Measurements from ENCODE around the gene ANKRD13D.
A peak's percentile ranks its signal among the peaks of the same experiment; 100 is the strongest.

Gene ANKRD13D

DNA sequence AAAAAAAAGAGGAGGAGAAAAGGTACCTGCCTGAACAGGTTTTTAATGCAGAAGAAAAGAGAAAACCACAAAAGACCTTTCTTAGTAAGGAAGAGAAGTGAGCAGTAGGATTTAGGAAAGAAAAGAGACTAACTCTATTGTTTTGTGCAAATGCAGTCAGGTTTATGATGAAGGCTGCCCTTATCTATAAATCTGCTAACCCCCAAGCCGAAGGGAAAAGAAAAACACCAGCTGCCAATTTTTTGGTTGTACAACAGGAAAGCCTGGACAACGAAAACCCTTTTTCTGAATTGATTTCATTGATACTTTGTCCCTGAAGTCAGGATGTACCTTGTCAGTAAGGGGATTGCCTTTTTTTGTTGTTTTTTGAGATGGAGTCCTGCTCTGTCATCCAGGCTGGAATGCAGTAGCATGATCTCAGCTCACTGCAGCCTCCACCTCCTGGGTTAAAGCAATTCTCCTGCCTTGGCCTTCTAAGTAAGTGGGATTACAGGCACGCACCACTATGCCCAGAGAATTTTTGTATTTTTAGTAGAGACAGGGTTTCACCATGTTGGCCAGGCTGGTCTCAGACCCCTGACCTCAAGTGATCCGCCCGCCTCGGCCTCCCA is 43.1 kb downstream of the ANKRD13D start:
- DNase-seq = no peak

DNA sequence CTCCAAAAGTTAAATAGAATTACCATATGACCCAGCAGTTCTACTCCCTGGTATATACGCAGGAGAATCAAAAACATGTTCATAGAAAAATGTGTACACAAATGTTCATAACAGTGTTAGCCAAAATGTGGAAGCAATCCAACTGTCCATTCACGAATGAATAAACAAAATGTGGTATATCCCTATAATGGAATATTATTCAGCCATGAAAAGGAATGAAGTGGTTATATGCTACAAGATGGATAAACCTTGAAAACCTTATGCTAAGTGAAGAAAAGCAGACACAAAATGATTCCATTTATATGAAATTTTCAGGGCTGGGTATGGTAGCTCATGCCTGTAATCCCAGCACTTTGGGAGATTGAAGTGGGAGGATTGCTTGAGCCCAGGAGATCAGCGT is 48.2 kb downstream of the ANKRD13D start:
- DNase-seq = no peak

DNA sequence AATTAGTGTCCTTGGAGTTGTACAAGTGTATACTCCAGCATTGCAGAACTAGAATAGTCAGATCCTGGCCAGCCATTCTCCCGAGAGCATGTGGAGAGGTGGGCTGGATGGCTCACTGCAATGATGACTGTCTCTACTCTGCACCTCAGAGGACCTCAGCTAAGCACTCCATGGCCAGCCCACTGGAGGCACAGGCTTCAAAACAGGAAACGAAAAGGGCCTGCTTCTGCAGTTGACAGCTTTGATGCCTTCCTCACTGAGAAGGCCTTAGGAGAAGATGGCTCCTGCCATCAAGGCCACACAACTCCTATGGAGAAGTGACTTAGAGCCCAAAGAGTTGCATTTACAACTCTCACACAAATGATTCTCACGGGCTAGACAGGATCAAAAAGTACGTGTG is 55.2 kb downstream of the ANKRD13D start:
- DNase-seq = no peak

DNA sequence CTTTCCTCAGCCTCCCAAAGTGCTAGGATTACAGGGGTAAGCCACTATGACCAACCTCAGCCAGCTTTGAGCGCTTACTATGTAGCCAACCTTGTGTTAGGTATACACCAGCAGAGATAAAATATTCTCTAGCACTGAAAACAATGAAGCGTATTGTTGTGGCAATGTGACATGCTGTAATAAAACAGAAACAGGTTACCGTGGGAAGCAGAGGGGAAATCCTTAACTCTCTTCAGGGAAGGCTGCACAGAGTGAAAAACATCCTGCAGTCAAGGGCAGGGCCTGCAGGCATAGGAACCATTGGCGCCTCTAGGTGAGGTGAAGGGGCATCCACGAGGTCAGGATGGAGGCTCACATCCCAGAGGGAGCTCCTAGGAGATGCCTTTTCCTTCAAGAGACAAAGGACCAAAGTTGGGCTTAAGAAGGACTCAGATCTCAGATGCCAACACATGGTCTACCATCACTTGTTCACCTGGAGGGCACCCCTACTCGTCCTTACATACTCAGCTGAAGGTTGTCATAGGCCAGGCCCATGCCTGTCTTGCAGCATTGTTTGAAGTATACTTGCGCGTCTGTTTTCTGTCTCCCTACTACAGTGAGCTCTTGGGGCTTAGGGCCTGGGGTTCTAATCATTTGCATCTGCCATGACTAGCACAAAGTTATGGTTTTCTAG is 56.3 kb downstream of the ANKRD13D start:
- DNase-seq = no peak

DNA sequence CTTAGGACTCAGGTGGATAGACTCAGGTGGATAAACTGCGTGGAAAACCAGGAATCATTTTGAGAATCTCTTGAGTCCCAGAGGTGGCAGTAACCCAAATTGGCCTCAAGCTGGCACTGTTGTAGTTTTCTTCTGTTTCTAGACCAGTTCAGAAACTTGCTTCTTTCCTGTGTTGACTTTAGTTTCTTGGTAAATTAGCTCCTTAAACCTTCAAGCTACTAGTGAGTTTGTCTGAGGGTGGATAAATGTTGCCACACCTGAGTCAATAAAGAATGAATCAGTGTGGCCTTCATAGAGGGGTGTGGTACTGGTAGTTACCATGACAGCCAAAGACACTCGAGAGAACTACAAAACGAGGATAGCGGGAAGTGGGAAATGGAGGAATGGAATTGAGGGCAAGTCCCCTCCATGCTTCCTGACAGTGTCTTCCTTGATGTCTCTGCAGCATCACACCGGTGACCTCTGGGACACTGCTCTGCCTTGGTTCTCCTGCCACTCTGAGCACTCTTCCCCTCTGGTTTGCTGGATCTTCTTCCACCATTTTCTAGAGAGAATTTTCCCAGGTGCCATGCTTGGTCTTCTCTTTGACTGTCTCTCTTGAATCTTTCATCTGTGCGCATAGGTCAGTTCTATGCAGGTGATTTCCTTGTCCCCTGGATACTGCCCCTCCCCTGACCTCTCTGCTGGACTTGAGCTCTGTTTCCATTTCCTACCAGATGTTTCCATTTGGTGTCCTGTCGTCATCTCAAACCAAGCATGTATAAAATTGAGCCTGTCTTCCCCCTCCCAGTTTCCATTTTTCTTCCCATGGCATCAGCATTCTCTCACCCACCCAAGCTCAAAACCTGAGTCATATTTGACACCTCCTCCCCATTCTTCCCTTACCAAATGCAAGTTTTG is 57.1 kb downstream of the ANKRD13D start:
- no peak for DNase-seq

DNA sequence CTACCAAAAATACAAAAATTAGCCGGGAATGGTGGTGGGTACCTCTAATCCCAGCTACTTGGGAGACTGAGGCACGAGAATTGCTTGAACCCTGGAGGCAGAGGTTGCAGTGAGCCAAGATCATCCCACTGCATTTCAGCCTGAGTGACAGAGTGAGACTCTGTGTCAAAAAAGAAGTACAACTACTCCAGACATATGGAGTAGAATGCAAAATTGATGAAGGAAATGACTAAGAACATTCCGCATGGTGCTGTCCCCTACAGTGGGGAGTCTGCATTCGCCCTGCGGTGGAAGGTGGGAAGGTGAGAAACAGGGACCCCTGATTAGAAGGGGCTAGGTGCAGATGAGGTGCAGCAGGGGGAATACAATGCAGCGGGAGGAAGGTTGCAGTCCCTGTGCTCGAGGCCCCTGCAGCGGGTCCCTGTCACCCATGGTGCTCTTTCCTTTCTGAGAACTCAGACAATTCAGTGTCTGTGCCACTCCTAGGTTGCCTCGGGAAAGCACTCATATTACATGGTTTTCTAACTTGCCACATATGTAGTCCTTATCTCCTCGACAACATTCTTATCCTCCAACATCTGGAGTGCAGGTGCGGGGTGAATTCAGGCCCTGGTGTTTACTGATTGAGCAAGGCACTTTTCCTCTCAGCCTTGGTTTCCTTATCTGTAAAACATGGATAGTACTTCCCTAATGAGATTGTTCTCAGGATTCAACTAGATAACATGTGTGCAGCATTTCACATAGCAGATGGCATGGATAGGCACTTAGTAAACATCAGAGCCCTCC is 59.1 kb downstream of the ANKRD13D start:
- DNase-seq = no peak

DNA sequence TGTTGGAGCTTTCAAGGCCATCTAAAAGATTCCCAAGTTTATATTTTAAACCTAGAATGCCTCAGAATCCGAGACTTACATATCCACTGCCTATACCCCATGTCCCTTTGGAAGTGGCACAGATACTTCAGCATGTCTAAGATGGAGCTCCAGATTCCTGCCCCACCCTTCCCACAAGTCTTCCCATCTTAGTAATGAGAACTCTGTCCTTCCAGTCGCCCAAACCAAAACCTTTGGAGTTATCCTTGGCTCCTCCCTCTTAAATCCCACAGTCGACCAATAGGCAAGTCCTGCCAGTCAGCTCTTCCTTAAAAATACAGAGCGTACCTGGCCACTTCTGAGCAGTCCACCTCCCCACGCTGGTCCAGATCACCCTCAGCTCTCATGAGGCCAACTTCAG is 59.9 kb downstream of the ANKRD13D start:
- DNase-seq = no peak

DNA sequence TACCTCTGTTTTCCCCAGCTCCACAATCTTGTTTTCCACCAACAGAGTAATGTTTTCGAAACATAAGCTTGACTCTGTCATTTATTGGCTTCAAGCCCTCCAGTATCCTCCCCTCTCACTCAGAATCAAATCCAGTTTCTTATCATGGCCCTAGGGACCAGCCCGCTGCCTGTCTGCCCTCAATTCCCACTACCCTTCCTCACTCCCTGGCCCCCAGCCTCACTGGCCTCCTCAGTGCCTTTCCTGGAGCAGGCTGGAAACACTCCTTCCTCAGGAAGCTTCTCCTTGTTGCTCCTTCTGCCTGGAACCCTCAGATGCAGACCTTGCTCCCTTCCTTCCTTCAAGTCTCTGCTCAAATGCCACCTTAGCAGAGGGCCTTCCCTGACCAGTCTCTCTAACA is 60.4 kb downstream of the ANKRD13D start:
- no peak for DNase-seq

DNA sequence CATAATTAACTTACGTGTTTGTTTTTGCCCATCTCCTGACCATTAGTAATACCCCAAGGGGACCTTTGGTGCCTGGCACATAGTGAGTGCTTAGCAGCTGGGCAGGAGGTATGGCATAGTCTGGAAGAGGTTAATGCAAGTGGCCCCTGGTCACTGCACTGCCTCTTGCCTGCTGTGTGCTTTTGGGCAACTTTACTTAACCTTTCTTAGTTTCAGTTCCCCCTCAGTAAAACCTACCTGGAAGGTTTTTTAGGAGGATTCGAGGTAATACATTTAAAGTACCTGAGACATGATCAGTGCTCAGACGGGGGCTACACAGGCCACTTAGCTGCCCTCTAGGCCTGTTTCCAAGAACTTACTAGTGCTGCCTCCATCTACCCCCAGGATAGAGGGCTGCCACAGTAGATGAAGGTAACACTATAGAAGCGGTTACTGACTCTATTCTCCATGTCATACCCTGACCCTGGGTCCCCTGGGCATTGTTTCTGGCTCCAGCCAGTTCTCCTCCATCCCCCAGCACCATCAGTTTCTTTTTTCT is 60.9 kb downstream of the ANKRD13D start:
- DNase-seq = no peak

DNA sequence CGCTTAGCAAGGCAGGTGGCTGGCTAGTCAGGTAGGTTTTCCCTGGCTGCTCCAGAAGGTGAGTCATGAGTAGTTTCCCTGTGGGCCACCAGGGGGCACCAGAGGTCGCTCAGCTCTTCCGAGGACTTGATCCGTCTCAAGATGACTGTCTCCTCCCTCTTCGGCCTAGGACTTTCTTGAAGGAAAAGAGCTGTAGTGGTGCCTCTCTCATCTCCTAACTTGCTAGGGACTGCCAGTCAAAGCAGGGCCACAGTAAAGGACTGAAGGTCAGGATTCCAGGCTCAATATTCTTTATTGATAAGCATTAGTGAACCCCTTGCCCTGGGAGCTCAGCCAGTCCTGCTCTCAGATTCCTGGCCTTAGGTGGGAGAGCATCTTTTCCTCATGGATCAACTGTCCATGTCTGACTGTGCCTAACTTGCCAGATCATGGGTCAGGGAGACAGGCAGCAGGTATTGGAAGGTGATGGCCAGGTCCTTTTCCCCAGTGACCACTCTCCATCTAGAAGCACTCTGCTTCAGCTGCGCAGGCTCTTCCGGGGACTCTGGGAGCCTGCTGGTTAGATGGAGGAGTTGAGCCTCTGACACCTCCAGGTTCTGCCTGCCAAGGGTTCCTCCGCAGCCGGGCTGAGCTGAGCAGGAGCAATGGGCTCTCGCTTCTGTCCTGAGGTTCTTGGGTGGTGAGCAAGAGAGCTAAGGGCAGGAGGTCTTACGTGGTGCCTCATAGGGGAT is 62.3 kb downstream of the ANKRD13D start:
- DNase-seq = peak; percentile 67
